Esophagus muscularis mucosa (tissue), 4 donors: ENCODE results near the gene PF4V1.

Experiments
- CTCF ChIP-seq, 3 experiments: fragments of 200-600 bp in 2 of 3; fragments of 450-650 bp in 1 of 3; sonication (generic) in 2 of 3; IDR thresholded peaks; one replicate each; pipeline ENCODE4 v1.5.1; 2017 to 2019; ENCODE audit warnings: antibody characterized with exemption in 3 of 3, mild to moderate bottlenecking in 2 of 3, moderate library complexity in 1 of 3
- EP300 ChIP-seq: sonication (generic); formaldehyde crosslinking; IDR thresholded peaks from one replicate; pipeline ENCODE4 v1.6.1; 2017; ENCODE audit warnings: antibody characterized with exemption
- POLR2A ChIP-seq: fragments of 450-650 bp; IDR thresholded peaks from one replicate; pipeline ENCODE4 v1.6.1; 2017; ENCODE audit warnings: antibody characterized with exemption, moderate library complexity, mild to moderate bottlenecking, low read depth

DNA sequence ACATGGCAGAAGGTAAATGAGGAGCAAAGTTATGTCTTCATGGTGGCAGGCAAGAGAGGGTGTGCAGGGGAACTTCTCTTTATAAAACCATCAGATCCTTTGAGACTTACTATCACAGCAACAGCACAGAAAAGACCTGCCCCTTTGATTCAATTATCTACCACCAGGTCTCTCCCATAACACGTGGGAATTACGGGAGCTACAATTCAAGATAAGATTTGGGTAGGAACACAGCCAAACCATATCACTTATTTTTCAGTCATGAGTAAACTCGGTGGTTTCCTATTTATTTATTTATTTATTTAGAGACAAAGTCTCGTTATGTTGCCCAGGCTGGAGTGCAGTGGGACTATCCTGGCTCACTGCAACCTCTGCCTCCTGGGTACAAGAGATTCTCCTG is 38.2 kb downstream of the PF4V1 start:
- TF ChIP-seq CTCF (IDR thresholded peaks at IDR 0.05) (no peak), POLR2A (no peak), EP300 (no peak)
